ENCODE data around the gene SORCS2. TPM values are rescaled to one million over a fixed set of nuclear protein-coding genes. Genes with fewer than 3 reads are reported as not detected.

The SORCS2 gene
- polyA plus RNA-seq, 1 donor (not counting 4 experiments of a cell fraction or from before 2014, with no cell fraction given) = 0.09 TPM

DNA sequence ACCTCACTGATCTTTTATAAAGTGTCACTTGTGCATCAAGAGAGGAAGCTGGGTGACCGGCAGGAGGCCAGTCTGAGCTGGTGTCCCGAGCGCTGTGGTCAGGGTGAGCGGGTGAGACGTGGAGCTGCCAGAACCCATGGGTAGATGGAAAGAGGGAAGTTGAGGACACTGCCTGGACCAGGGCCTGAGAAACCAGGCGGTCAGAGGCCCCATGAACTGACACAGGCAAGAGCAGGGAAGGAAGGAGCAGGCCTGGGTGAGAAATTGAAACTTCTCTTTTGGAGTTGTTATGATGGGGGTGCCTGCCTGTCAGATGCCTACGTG lies 554.7 kb downstream of the SORCS2 start:
- dilution Hi-C loops (cut with MboI; ENCODE audit: extremely low pct_ligation_motif_present, low sequenced_read_pairs) = no loop called here
- no peak overlapping the region for H2AFZ ChIP-seq (ENCODE audit: control insufficient read depth, low read length)
- TF ChIP-seq, protein P1, sequence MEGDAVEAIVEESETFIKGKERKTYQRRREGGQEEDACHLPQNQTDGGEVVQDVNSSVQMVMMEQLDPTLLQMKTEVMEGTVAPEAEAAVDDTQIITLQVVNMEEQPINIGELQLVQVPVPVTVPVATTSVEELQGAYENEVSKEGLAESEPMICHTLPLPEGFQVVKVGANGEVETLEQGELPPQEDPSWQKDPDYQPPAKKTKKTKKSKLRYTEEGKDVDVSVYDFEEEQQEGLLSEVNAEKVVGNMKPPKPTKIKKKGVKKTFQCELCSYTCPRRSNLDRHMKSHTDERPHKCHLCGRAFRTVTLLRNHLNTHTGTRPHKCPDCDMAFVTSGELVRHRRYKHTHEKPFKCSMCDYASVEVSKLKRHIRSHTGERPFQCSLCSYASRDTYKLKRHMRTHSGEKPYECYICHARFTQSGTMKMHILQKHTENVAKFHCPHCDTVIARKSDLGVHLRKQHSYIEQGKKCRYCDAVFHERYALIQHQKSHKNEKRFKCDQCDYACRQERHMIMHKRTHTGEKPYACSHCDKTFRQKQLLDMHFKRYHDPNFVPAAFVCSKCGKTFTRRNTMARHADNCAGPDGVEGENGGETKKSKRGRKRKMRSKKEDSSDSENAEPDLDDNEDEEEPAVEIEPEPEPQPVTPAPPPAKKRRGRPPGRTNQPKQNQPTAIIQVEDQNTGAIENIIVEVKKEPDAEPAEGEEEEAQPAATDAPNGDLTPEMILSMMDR (optimal IDR thresholded peaks at IDR 0.05 in 1 of 3, IDR thresholded peaks at IDR 0.05 in 1 of 3, conservative IDR thresholded peaks at IDR 0.05 in 1 of 3; ENCODE audit: extremely low read depth in 1 of 3, insufficient read depth in 2 of 3, low read length in 3 of 3) = no peak
- TF ChIP-seq EZH2 (IDR thresholded peaks at IDR 0.05; ENCODE audit: low read length) = no peak
- FAIRE-seq (no peak), DNase-seq (ENCODE audit: low read depth, low spot score) (no peak)
- no peaks in the 10 kb centered on the region for H3K79me2 ChIP-seq (ENCODE audit: control insufficient read depth, insufficient read depth, low read length)
- H4K20me1 ChIP-seq (ENCODE audit: control insufficient read depth, extremely low read depth, insufficient read depth, low read length) = no peaks in the 10 kb centered on the region
- no peaks in the 10 kb centered on the region for H3K36me3 ChIP-seq (ENCODE audit: control insufficient read depth in 2 of 2, extremely low read depth in 1 of 2, insufficient read depth in 2 of 2, low read length in 2 of 2)
- peaks cover 14% of the 10 kb centered on the region for H3K27me3 ChIP-seq (ENCODE audit: control insufficient read depth, extremely low read depth, insufficient read depth, low read length)
- H3K9ac ChIP-seq (ENCODE audit: control insufficient read depth, extremely low read depth, insufficient read depth, low read length) = no peak overlapping the region
- H3K9me1 ChIP-seq (ENCODE audit: control insufficient read depth, extremely low read depth, insufficient read depth, low read length) = no peaks in the 10 kb centered on the region
- no peak overlapping the region for H3K4me3 ChIP-seq (ENCODE audit: control insufficient read depth in 2 of 3, extremely low read depth in 1 of 3, insufficient read depth in 2 of 3, low read depth in 1 of 3, low read length in 3 of 3)
- no peaks in the 10 kb centered on the region for H3K9me3 ChIP-seq (ENCODE audit: control insufficient read depth, low read depth, low read length)
- no peak overlapping the region for H3K4me2 ChIP-seq (ENCODE audit: control insufficient read depth, extremely low read depth, insufficient read depth, low read depth, low read length)
- no peaks in the 10 kb centered on the region for H3K4me1 ChIP-seq (ENCODE audit: control insufficient read depth, extremely low read depth, insufficient read depth, low read length)
- no peak overlapping the region for H3K27ac ChIP-seq (ENCODE audit: control insufficient read depth, insufficient read depth, low read length)

- no peak for FAIRE-seq
- Histone ChIP-seq H3K9me3 (ENCODE audit: control insufficient read depth, low read depth, low read length) (no peaks in the 10 kb centered on the region), H3K9ac (ENCODE audit: control insufficient read depth, extremely low read depth, insufficient read depth, low read length) (no peak overlapping the region), H3K9me1 (ENCODE audit: control insufficient read depth, extremely low read depth, insufficient read depth, low read length) (no peaks in the 10 kb centered on the region), H2AFZ (ENCODE audit: control insufficient read depth, low read length) (no peak overlapping the region), H3K27me3 (ENCODE audit: control insufficient read depth, extremely low read depth, insufficient read depth, low read length) (peaks cover 14% of the 10 kb centered on the region), H3K27ac (ENCODE audit: control insufficient read depth, insufficient read depth, low read length) (no peak overlapping the region), H3K79me2 (ENCODE audit: control insufficient read depth, insufficient read depth, low read length) (no peaks in the 10 kb centered on the region), H3K4me1 (ENCODE audit: control insufficient read depth, extremely low read depth, insufficient read depth, low read length) (no peaks in the 10 kb centered on the region), H3K4me2 (ENCODE audit: control insufficient read depth, extremely low read depth, insufficient read depth, low read depth, low read length) (no peak overlapping the region), H4K20me1 (ENCODE audit: control insufficient read depth, extremely low read depth, insufficient read depth, low read length) (no peaks in the 10 kb centered on the region), H3K4me3 (ENCODE audit: control insufficient read depth in 2 of 3, extremely low read depth in 1 of 3, insufficient read depth in 2 of 3, low read depth in 1 of 3, low read length in 3 of 3) (no peak overlapping the region), H3K36me3 (ENCODE audit: control insufficient read depth in 2 of 2, extremely low read depth in 1 of 2, insufficient read depth in 2 of 2, low read length in 2 of 2) (no peaks in the 10 kb centered on the region)
- dilution Hi-C loops (cut with MboI; ENCODE audit: extremely low pct_ligation_motif_present, low sequenced_read_pairs) = no loop called here
- TF ChIP-seq, protein P1 (optimal IDR thresholded peaks at IDR 0.05 in 1 of 3, IDR thresholded peaks at IDR 0.05 in 1 of 3, conservative IDR thresholded peaks at IDR 0.05 in 1 of 3; ENCODE audit: extremely low read depth in 1 of 3, insufficient read depth in 2 of 3, low read length in 3 of 3) = no peak
- TF ChIP-seq EZH2 (IDR thresholded peaks at IDR 0.05; ENCODE audit: low read length) = no peak
- no peak for DNase-seq (ENCODE audit: low read depth, low spot score)
Measured at GRCh38 chr4:7747566-7747965, 555.2 kb downstream of the SORCS2 start.

All from keratinocyte (primary cell).